DND-41 (cell line): Measurements from ENCODE around the gene CTNS.

Experiments used
- ATAC-seq: fragments of 200-7000 bp; cut with Tn5 transposase; 3 replicates; pipeline ENCODE4 v1.9.1; 2021; ENCODE audit warnings: low read depth; ENCODE audit not compliant: insufficient read depth
- DNase-seq: peaks from one replicate; pipeline ENCODE4 v3.0.0-alpha.2; 2020
- H2AFZ ChIP-seq: 2 replicates; pipeline ENCODE4 v1.6.0; 2012; ENCODE audit warnings: low read depth, low read length
- H3K27ac ChIP-seq: 2 replicates; pipeline ENCODE4 v1.5.1; 2012; ENCODE audit warnings: low read length, inconsistent platforms
- H3K27me3 ChIP-seq: fragments of 200-600 bp; sonication (generic); 2 replicates; pipeline ENCODE4 v1.6.0; 2012; ENCODE audit warnings: low read length, mild to moderate bottlenecking, inconsistent platforms; ENCODE audit not compliant: insufficient read depth, poor library complexity
- H3K36me3 ChIP-seq: 2 replicates; pipeline ENCODE4 v1.5.1; 2012; ENCODE audit warnings: low read length, inconsistent platforms; ENCODE audit not compliant: insufficient read depth
- H3K4me1 ChIP-seq: 2 replicates; pipeline ENCODE4 v1.5.1; 2012; ENCODE audit warnings: mild to moderate bottlenecking, low read length; ENCODE audit not compliant: insufficient read depth
- H3K4me2 ChIP-seq: 2 replicates; pipeline ENCODE4 v1.6.0; 2012; ENCODE audit warnings: mild to moderate bottlenecking, moderate library complexity, low read length, inconsistent platforms; ENCODE audit not compliant: insufficient read depth
- H3K4me3 ChIP-seq, 2 experiments: fragments of 200-600 bp in 1 of 2; shearing (Covaris generic) in 1 of 2; 2 replicates each; pipeline ENCODE4 v1.5.1; 2012 to 2016; ENCODE audit warnings: inconsistent platforms in 2 of 2, low read length in 2 of 2, mild to moderate bottlenecking in 2 of 2, low read depth in 1 of 2, moderate library complexity in 1 of 2
- H3K79me2 ChIP-seq: 2 replicates; pipeline ENCODE4 v1.6.0; 2012; ENCODE audit warnings: low read length, inconsistent platforms; ENCODE audit not compliant: insufficient read depth
- H3K9ac ChIP-seq: 2 replicates; pipeline ENCODE4 v1.6.0; 2012; ENCODE audit warnings: low read depth, mild to moderate bottlenecking, inconsistent platforms, low read length, moderate library complexity
- H3K9me3 ChIP-seq: 2 replicates; pipeline ENCODE4 v1.5.1; 2012; ENCODE audit warnings: low read length, moderate library complexity, mild to moderate bottlenecking, inconsistent platforms; ENCODE audit not compliant: insufficient read depth, severe bottlenecking
- H4K20me1 ChIP-seq: 2 replicates; pipeline ENCODE4 v1.6.0; 2012; ENCODE audit warnings: low read length; ENCODE audit not compliant: insufficient read depth
- EZH2 ChIP-seq: IDR thresholded peaks from 3 replicates; pipeline ENCODE4 v1.6.1; 2012; ENCODE audit warnings: borderline replicate concordance, low read depth, mild to moderate bottlenecking, moderate library complexity, low read length, inconsistent platforms; ENCODE audit not compliant: severe bottlenecking
- TF ChIP-seq, protein P1 (sequence below): IDR thresholded peaks from 2 replicates; pipeline ENCODE4 v1.5.1; 2012; ENCODE audit warnings: borderline replicate concordance, low read length, moderate library complexity, mild to moderate bottlenecking; ENCODE audit not compliant: poor library complexity, severe bottlenecking; ENCODE audit errors: extremely low read depth

Gene CTNS

GRCh38 chr17:3692346-3692745 lies 55.8 kb downstream of the CTNS start:
- no peak overlapping the region for H3K27ac ChIP-seq
- no peak for TF ChIP-seq EZH2
- TF ChIP-seq, protein P1, sequence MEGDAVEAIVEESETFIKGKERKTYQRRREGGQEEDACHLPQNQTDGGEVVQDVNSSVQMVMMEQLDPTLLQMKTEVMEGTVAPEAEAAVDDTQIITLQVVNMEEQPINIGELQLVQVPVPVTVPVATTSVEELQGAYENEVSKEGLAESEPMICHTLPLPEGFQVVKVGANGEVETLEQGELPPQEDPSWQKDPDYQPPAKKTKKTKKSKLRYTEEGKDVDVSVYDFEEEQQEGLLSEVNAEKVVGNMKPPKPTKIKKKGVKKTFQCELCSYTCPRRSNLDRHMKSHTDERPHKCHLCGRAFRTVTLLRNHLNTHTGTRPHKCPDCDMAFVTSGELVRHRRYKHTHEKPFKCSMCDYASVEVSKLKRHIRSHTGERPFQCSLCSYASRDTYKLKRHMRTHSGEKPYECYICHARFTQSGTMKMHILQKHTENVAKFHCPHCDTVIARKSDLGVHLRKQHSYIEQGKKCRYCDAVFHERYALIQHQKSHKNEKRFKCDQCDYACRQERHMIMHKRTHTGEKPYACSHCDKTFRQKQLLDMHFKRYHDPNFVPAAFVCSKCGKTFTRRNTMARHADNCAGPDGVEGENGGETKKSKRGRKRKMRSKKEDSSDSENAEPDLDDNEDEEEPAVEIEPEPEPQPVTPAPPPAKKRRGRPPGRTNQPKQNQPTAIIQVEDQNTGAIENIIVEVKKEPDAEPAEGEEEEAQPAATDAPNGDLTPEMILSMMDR: peak; percentile 35
- H3K4me1 ChIP-seq: peaks cover 23% of the 10 kb centered on the region
- H3K4me3 ChIP-seq: no peak overlapping the region
- H3K36me3 ChIP-seq: no peaks in the 10 kb centered on the region; the same call in 1 of the 2 replicates
- H3K4me2 ChIP-seq: no peak overlapping the region
- H2AFZ ChIP-seq: no peak overlapping the region
- no peak overlapping the region for H3K9ac ChIP-seq
- H3K9me3 ChIP-seq: no peaks in the 10 kb centered on the region
- H4K20me1 ChIP-seq: no peaks in the 10 kb centered on the region
- DNase-seq (no peak), ATAC-seq (no peak)
- peaks cover 8% of the 10 kb centered on the region for H3K27me3 ChIP-seq
- no peaks in the 10 kb centered on the region for H3K79me2 ChIP-seq

DNA sequence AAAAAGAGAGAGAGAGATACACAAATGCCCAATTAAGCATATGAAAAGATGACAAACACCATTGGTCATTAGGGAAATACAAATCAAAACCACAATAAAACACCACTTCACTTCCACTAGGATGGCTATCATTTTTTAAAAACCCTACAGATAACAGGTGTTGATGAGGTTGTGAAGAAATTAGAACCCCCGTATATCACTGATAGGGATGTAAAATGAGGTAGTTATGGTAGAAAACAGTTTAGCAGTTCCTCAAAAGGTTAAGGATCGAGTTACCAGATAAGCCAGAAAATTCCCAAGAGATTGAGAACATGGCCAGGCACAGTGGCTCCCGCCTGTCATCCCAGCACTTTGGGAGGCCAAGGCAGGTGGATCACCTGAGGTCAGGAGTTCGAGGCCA lies 56.6 kb downstream of the CTNS start:
- peaks cover 8% of the 10 kb centered on the region for H3K27me3 ChIP-seq
- peaks cover 2% of the 10 kb centered on the region for H3K9me3 ChIP-seq
- no peak overlapping the region for H2AFZ ChIP-seq
- H3K36me3 ChIP-seq: no peaks in the 10 kb centered on the region; the same call in 1 of the 2 replicates
- H3K79me2 ChIP-seq: no peaks in the 10 kb centered on the region
- no peak overlapping the region for H3K9ac ChIP-seq
- H3K27ac ChIP-seq: no peak overlapping the region
- H3K4me3 ChIP-seq: no peak overlapping the region
- DNase-seq: no peak
- H3K4me2 ChIP-seq: no peak overlapping the region
- H4K20me1 ChIP-seq: no peaks in the 10 kb centered on the region
- no peak for ATAC-seq
- peaks cover 23% of the 10 kb centered on the region for H3K4me1 ChIP-seq
- no peak for TF ChIP-seq EZH2
- TF ChIP-seq, protein P1: no peak

- ATAC-seq: no peak
- Histone ChIP-seq H4K20me1 (no peaks in the 10 kb centered on the region), H3K4me1 (peaks cover 23% of the 10 kb centered on the region), H3K4me3 (no peak overlapping the region), H3K36me3 (no peaks in the 10 kb centered on the region; the same call in 1 of the 2 replicates), H2AFZ (no peak overlapping the region), H3K27me3 (peaks cover 8% of the 10 kb centered on the region), H3K4me2 (no peak overlapping the region), H3K27ac (no peak overlapping the region), H3K79me2 (no peaks in the 10 kb centered on the region), H3K9me3 (peaks cover 3% of the 10 kb centered on the region), H3K9ac (no peak overlapping the region)
- TF ChIP-seq, protein P1: no peak
- no peak for TF ChIP-seq EZH2
- no peak for DNase-seq
Observed at GRCh38 chr17:3693829-3694231, 57.3 kb downstream of the CTNS start.

DNA sequence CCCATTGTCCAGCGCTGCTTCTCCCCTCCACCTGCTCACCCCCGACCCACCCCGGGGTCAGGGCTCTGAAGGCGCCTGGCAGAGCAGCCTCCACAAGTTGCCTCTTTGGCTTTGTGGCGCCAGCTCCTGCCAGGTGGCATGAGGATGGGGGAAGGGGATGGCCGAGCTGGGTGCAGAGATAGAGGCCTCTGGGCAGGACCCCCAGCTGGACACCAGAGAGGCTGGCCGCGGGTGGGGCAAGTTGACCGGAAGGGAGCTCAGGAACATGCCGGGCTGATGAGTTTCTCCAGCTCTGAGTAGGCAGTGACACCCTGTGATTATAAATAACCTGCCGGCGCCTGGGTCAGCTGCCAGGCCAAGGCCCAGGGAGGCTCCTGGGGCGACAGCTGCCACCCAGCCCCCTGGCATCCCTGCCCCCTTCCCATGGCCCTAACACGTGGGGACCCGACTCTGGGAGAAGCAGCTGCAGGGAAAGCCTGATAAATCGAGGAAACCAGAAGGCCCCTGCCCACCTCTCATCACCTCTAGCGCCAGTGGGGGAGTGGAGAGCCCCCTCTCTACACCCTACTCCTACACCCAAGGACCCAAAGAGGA lies 58.7 kb downstream of the CTNS start:
- H3K4me2 ChIP-seq: peak overlapping the region; percentile 96
- H4K20me1 ChIP-seq: no peaks in the 10 kb centered on the region
- peaks cover 8% of the 10 kb centered on the region for H3K27me3 ChIP-seq
- peak overlapping the region; percentile 32 to 63; a peak in 3 of 4 replicates for H3K4me3 ChIP-seq
- no peaks in the 10 kb centered on the region; the same call in 1 of the 2 replicates for H3K36me3 ChIP-seq
- TF ChIP-seq, protein P1: no peak
- no peak for TF ChIP-seq EZH2
- H3K9me3 ChIP-seq: peaks cover 3% of the 10 kb centered on the region
- ATAC-seq (peak; percentile 32), DNase-seq (no peak)
- no peaks in the 10 kb centered on the region for H3K79me2 ChIP-seq
- H3K27ac ChIP-seq: no peak overlapping the region
- peak overlapping the region; percentile 71 for H2AFZ ChIP-seq
- H3K4me1 ChIP-seq: peaks cover 23% of the 10 kb centered on the region
- H3K9ac ChIP-seq: peak overlapping the region; percentile 54
